ENCODE measurements around the gene OTOA. TPM values are rescaled to one million over a fixed set of nuclear protein-coding genes. Genes with fewer than 3 reads are reported as not detected.

Gene OTOA
- polyA plus RNA-seq, 2 of the 4 experiments (the other 2 are of a cell fraction), result 0.05 TPM; not detected in 1

DNA sequence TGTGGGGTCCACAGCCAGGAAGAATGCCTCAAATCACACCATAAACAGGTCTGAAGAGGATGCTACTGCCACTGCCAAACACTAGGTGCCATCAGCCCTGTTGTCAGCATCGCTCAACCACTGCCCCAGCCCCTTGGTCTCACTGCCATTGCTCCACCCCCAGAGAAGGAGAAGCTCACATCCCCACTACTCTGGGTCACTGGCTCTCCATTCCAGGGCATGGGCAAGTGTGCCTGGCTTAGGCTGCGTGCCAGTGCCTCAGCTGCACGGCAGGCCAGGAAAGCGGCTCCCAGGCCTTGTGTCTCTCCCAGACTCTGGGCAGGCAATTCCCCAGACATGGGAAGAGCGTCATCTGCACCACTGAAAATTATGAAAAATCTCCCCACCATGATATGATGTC lies 10.2 kb upstream of the OTOA start:
- DNase-seq (ENCODE audit: low read depth in 1 of 2, low spot score in 1 of 2) (no peak), FAIRE-seq (no peak), ATAC-seq (peak in 1 of 2 experiments; percentile 54; a peak in 2 of 6 replicates)
- TF ChIP-seq MYC (IDR thresholded peaks at IDR 0.05; ENCODE audit: borderline replicate concordance, low read length) (no peak), CEBPB (IDR thresholded peaks at IDR 0.05) (no peak), JUN (IDR thresholded peaks at IDR 0.05) (no peak), HDAC2 (IDR thresholded peaks at IDR 0.05) (no peak), ZC3H11A (IDR thresholded peaks at IDR 0.05) (no peak), CBX8 (IDR thresholded peaks at IDR 0.05) (no peak), HOXB5 (CRISPR knock-in tag; IDR thresholded peaks at IDR 0.05) (no peak), PHF8 (IDR thresholded peaks at IDR 0.05; ENCODE audit: borderline replicate concordance, low read depth) (no peak)
- TF ChIP-seq, protein P1, sequence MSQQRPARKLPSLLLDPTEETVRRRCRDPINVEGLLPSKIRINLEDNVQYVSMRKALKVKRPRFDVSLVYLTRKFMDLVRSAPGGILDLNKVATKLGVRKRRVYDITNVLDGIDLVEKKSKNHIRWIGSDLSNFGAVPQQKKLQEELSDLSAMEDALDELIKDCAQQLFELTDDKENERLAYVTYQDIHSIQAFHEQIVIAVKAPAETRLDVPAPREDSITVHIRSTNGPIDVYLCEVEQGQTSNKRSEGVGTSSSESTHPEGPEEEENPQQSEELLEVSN (IDR thresholded peaks at IDR 0.05; ENCODE audit: borderline replicate concordance, low read depth), result no peak
- TF ChIP-seq, protein P2, sequence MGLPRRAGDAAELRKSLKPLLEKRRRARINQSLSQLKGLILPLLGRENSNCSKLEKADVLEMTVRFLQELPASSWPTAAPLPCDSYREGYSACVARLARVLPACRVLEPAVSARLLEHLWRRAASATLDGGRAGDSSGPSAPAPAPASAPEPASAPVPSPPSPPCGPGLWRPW (IDR thresholded peaks at IDR 0.05), result no peak
- TF ChIP-seq, protein P3, sequence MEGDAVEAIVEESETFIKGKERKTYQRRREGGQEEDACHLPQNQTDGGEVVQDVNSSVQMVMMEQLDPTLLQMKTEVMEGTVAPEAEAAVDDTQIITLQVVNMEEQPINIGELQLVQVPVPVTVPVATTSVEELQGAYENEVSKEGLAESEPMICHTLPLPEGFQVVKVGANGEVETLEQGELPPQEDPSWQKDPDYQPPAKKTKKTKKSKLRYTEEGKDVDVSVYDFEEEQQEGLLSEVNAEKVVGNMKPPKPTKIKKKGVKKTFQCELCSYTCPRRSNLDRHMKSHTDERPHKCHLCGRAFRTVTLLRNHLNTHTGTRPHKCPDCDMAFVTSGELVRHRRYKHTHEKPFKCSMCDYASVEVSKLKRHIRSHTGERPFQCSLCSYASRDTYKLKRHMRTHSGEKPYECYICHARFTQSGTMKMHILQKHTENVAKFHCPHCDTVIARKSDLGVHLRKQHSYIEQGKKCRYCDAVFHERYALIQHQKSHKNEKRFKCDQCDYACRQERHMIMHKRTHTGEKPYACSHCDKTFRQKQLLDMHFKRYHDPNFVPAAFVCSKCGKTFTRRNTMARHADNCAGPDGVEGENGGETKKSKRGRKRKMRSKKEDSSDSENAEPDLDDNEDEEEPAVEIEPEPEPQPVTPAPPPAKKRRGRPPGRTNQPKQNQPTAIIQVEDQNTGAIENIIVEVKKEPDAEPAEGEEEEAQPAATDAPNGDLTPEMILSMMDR (IDR thresholded peaks at IDR 0.05), result no peak
- H3K4me2 ChIP-seq, result no peak overlapping the region
- ChIA-PET POLR2A (no interaction called here), CTCF (interaction anchor here (0.7 to 6.5 kb wide), 3 partner anchors 13 to 1346 kb away, joined by 3 to 85 read pairs (median 3); no protein-coding TSS in a partner anchor)
- H3K4me1 ChIP-seq, result 0 out of 3 replicates have a peak, but pooled peaks cover 3% of the 10 kb centered on the region
- no peak overlapping the region for H3K4me3 ChIP-seq
- H3K27ac ChIP-seq, result no peak overlapping the region
- no peaks in the 10 kb centered on the region for H3K9me3 ChIP-seq
- 98% methylated on average over 5 of the region's 5 CpGs for WGBS (ENCODE audit: missing lambda C conversion rate)

DNA sequence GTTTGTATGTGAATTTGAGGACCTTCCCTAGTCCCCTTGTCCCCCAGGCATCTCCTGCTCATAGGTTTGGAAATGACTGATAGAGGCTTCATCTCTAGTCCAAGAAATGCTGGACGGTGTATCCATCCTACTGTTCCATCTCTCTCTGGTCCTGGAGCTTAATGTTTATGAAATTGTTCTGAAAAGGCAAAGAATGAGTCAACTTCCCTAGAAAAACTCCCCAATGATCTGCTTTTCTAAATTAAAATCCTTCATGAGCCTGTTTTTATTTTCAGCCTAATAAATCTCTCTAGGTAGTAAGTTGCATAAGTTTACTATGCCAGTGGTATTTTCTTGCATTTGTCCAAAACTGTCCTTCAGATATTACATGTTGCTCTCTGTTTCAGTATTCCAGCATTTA lies 9.3 kb upstream of the OTOA start:
- POLR2A ChIA-PET, result no interaction called here
- TF ChIP-seq HDAC2 (IDR thresholded peaks at IDR 0.05), result no peak
- TF ChIP-seq RARB (CRISPR knock-in tag; IDR thresholded peaks at IDR 0.05), result no peak
- no peak for TF ChIP-seq NPAS2 (CRISPR knock-in tag; IDR thresholded peaks at IDR 0.05; ENCODE audit: borderline replicate concordance)
- no peak for TF ChIP-seq ESRRA (IDR thresholded peaks at IDR 0.05; ENCODE audit: borderline replicate concordance, low read length)
- TF ChIP-seq TP53 (CRISPR knock-in tag; IDR thresholded peaks at IDR 0.05), result no peak
- TF ChIP-seq, protein P4, sequence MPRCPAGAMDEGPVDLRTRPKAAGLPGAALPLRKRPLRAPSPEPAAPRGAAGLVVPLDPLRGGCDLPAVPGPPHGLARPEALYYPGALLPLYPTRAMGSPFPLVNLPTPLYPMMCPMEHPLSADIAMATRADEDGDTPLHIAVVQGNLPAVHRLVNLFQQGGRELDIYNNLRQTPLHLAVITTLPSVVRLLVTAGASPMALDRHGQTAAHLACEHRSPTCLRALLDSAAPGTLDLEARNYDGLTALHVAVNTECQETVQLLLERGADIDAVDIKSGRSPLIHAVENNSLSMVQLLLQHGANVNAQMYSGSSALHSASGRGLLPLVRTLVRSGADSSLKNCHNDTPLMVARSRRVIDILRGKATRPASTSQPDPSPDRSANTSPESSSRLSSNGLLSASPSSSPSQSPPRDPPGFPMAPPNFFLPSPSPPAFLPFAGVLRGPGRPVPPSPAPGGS (IDR thresholded peaks at IDR 0.05), result no peak
- TF ChIP-seq, protein P5, sequence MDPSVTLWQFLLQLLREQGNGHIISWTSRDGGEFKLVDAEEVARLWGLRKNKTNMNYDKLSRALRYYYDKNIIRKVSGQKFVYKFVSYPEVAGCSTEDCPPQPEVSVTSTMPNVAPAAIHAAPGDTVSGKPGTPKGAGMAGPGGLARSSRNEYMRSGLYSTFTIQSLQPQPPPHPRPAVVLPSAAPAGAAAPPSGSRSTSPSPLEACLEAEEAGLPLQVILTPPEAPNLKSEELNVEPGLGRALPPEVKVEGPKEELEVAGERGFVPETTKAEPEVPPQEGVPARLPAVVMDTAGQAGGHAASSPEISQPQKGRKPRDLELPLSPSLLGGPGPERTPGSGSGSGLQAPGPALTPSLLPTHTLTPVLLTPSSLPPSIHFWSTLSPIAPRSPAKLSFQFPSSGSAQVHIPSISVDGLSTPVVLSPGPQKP (IDR thresholded peaks at IDR 0.05; ENCODE audit: low read depth, low read length), result no peak
- no peak for TF ChIP-seq FOSB (CRISPR knock-in tag; IDR thresholded peaks at IDR 0.05)
- no peak for TF ChIP-seq POLR2A (IDR thresholded peaks at IDR 0.05; ENCODE audit: low read length)
- no peak for TF ChIP-seq CHD4 (IDR thresholded peaks at IDR 0.05; ENCODE audit: borderline replicate concordance)
- TF ChIP-seq CBX2 (IDR thresholded peaks at IDR 0.05; ENCODE audit: borderline replicate concordance, low read depth), result no peak
- TF ChIP-seq HOXA7 (CRISPR knock-in tag; IDR thresholded peaks at IDR 0.05), result no peak
- TF ChIP-seq EHF (CRISPR knock-in tag; IDR thresholded peaks at IDR 0.05), result no peak
- no peak for TF ChIP-seq RAD21 (conservative IDR thresholded peaks at IDR 0.05 in 1 of 2, IDR thresholded peaks at IDR 0.05 in 1 of 2)
- TF ChIP-seq, protein P6, sequence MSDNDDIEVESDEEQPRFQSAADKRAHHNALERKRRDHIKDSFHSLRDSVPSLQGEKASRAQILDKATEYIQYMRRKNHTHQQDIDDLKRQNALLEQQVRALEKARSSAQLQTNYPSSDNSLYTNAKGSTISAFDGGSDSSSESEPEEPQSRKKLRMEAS (IDR thresholded peaks at IDR 0.05), result no peak
- TF ChIP-seq POLR2AphosphoS2 (conservative IDR thresholded peaks at IDR 0.05; ENCODE audit: low read length), result no peak
- TF ChIP-seq NFE2L2 (conservative IDR thresholded peaks at IDR 0.05; ENCODE audit: low read length), result no peak
- TF ChIP-seq PHF8 (IDR thresholded peaks at IDR 0.05; ENCODE audit: borderline replicate concordance, low read depth), result no peak
- TF ChIP-seq ZNF302 (CRISPR knock-in tag; IDR thresholded peaks at IDR 0.05), result no peak
- TF ChIP-seq BHLHE40 (IDR thresholded peaks at IDR 0.05; ENCODE audit: low read depth, low read length), result no peak
- H3K4me2 ChIP-seq, result no peak overlapping the region

More for the DNA sequence above, 9.3 kb upstream of the OTOA start:
- CTCF ChIA-PET, result interaction anchor here (0.6 to 6.5 kb wide), 3 partner anchors 52 to 1345 kb away, joined by 3 to 85 read pairs (median 3); no protein-coding TSS in a partner anchor
- DNase-seq (ENCODE audit: low read depth in 1 of 2, low spot score in 1 of 2), result no peak
- H3K4me3 ChIP-seq, result no peak overlapping the region
- 0 out of 3 replicates have a peak, but pooled peaks cover 3% of the 10 kb centered on the region for H3K4me1 ChIP-seq
- no peak for FAIRE-seq
- no peaks in the 10 kb centered on the region for H3K9me3 ChIP-seq
- no peak for ATAC-seq
- H3K27ac ChIP-seq, result no peak overlapping the region
- 89% methylated on average over 1 of the region's 1 CpG for whole genome bisulfite sequencing (ENCODE audit: missing lambda C conversion rate)

All from A549 (cell line).